ENCODE data around the gene ZNF385A.

The ZNF385A gene

DNA sequence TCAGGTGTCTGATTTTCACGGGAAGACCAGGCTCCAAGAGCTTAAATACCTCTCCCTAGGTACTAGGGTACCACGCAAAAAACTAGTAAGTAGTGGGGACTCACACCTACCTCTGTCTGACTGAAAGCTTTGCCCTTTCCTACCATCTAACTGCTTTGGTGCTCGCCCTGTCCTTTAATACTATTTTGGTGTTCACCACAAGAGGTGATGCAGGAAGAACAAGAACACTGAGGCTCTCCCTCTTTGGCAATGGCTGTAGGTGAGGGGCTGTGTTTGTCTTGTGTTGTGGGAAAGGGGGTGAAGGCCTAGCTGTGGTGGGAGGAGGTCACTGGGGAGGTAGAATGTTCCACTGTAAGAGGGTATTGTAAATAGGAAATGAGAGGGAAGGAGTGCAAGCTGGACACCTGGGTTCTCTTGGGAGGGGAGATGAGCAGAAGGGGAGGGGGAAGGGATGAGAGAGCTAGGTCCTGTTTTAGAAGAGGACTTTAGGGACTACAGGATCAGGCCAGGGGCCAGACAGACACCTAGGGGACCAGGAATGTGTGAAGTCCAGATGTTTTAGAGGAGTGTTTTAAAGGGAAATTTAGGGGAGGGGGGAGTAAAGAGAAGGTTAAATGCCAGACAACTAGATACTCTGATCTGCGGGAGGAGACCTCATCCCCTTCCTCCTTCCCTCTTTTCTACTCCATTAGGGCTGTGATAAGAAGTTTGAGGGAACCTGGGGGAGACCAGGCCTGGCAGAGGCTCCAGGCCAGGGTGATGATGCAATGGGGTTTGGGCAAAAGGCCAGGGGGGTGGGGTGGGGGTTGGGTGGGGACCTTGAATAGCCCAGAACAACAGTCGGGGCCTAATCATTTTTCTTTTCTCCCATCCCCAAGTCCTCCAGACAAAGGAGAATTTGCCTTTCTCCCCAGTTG is 32.4 kb upstream of the ZNF385A start:
- no peak for DNase-seq (ENCODE audit: low read depth in 4 of 4, low spot score in 1 of 4)

- DNase-seq (ENCODE audit: low read depth in 4 of 4, low spot score in 1 of 4): no peak
These were observed 30.8 kb upstream of the ZNF385A start for GRCh38 chr12:54415221-54415929.

- DNase-seq (ENCODE audit: low read depth in 4 of 4, low spot score in 1 of 4): peak in 2 of 4 experiments; percentile 30 to 32
These were observed 29.0 kb upstream of the ZNF385A start for GRCh38 chr12:54413284-54414190.

GRCh38 chr12:54412786-54413185 is 28.3 kb upstream of the ZNF385A start:
- DNase-seq (ENCODE audit: low read depth in 4 of 4, low spot score in 1 of 4): no peak

DNA sequence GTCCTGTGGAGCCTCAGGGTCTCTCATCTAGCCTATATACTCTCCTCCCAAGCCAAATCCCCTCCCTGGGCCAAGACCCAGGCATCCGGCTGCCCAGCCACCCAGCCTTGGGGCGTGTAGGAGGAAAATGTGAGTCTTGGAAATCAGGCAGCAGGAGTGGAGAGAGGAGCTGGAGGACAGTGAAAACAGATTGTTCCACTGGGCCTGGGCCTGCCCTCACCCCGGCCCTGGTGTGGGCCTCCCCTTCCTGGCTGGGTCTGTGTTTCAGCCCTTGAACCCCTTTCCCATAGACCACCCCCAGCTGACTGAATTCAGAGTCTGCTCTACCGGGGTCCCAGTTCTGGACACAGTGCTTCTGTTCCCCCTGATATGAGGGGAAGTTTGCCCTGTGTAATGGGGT is 27.8 kb upstream of the ZNF385A start:
- DNase-seq (ENCODE audit: low read depth in 4 of 4, low spot score in 1 of 4): no peak

DNA sequence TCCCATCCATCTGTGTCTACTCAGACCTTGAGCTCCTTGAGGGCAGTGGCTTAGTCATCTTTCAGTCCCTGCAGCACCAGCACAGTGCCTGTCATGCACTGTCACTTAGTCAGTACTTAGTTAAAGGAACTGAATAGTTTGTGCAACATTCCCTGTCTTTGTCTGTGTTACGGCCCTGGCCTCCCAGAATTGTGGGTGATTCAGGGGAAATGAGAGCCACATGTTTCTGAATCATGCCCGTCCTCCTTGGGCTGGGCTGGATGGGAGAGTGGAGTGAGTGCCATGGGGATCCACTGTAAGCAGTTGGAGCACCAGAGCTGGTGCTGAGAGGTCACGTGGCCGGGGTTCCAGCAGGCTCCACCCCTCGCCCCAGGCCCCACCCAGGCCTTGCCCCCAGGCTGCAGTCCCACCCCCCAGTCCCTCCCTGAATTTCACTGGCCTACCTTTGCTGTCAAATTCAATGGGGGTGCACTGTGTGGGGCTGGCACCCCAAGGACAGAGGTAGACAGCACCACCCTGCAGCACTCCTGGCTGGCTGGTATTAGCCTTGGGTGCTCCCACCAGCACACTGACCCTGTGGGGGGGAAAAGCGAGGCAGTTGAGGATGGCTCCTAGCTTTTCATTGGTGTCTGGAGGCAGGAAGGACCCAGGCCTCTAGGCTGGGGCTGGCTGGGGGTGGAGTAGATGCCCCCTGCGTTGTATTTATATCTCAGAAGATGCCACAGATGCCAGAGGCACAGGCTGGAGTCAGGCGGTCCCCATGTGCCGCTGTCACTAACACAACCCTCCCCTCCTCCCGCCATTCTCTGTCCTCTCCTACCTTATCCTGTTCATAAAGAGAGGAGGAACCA is 27.1 kb upstream of the ZNF385A start:
- DNase-seq (ENCODE audit: low read depth in 4 of 4, low spot score in 1 of 4): peak in 3 of 4 experiments; percentile 30 to 59 (median 44)

DNA sequence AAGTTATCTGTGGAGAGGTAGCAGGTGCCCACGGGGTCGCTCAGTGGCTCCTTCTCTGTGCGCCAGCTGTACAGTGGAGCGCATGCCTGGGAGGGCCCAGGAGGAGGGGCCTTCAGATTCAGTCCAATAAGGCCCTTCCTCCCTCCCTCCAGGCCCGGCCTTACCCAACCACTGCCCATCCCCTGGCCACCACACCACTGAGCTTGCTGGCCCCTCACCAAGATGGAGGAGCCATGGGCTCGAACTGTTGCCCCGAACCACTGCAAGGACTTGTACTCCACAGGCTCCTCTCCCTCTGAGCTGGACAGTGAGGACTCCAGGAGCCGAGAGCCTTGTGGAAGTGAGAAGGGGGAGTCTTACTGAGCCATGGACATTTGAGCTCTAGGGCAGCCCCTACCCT is 24.7 kb upstream of the ZNF385A start:
- no peak for DNase-seq (ENCODE audit: low read depth in 4 of 4, low spot score in 1 of 4)

DNA sequence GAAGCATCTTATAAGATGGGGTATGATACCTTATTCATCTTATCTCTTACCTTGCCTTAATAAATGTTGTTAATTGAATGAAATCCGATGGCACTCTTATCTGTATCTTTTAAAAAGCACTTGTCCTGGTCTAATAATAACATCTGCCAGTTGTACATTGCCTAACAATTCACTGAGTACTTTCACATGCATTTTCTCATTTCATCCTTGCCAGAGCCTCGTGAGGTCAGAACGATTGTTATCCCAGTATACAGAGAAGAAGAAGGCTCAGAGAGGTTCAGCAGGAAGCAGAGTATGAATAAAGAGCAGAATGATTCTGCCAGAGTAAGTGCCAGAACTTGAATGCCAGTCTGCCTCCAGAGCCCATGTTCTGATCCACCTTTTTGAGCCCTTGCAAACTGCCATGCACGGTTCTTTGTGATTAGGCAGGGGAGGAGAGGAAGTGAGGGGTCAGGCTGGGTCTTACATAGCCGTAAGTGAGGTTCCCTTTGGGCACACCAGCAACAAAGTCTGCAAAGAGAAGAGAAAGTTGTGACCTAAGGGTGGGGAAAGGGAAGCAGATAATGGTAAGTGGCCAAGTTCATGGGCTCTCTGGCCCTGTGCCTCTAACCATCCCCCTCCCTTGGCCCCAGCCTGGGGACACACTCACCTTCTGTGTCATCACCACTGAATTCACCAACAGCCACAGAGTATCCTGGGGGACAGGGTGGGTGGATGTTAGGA is 22.8 kb upstream of the ZNF385A start:
- DNase-seq (ENCODE audit: low read depth in 4 of 4, low spot score in 1 of 4): no peak

- no peak for DNase-seq (ENCODE audit: low read depth in 4 of 4, low spot score in 1 of 4)
These were observed 21.0 kb upstream of the ZNF385A start for GRCh38 chr12:54405573-54405972.

DNA sequence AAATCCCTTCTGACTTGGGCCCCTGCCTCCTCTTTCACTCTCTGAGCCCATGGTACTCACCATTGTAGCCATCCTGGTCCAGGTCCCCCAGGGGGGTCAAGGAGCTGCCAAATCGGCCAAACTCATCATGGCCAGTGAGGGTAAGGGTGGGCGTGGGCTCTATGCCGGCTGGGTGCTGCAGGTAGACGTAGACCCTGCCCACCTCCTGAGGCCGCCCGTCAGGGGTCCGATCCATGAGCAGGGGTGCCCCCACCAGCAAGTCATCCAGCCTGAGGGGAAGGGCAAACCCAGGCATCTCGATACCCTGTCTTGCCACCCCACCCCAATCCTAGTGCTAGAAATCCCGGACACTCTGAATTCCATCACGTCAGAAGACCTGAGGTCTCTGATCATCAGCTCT is 20.6 kb upstream of the ZNF385A start:
- DNase-seq (ENCODE audit: low read depth in 4 of 4, low spot score in 1 of 4): no peak

GRCh38 chr12:54404061-54405004 is 19.8 kb upstream of the ZNF385A start:
- DNase-seq (ENCODE audit: low read depth in 4 of 4, low spot score in 1 of 4): peak; percentile 34 to 51 (median 43)

DNA sequence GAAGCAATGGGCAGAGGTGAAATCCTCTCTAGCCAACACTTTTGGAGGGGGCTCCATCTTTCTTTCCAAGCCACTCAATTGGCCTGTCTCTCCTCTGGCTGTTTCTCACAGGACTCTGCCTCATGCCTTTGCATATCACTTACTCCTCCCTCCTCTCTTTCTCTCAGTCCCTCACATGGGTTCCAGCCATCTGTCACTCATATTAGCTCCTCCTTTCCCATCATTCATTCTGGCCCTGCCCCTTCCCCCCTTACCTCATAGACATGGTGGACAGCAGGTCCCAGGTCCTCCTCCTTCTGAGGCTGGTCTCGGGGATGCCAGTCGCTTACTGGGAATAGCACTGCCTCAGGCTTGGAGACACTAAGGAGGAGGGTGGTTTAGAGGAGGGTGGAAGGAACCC is 16.6 kb upstream of the ZNF385A start:
- DNase-seq (ENCODE audit: low read depth in 4 of 4, low spot score in 1 of 4): no peak

GRCh38 chr12:54398995-54399793 is 14.7 kb upstream of the ZNF385A start:
- peak; percentile 69 to 84 (median 78) for DNase-seq (ENCODE audit: low read depth in 4 of 4, low spot score in 1 of 4)

GRCh38 chr12:54398218-54398617 is 13.7 kb upstream of the ZNF385A start:
- DNase-seq (ENCODE audit: low read depth in 4 of 4, low spot score in 1 of 4): no peak

DNA sequence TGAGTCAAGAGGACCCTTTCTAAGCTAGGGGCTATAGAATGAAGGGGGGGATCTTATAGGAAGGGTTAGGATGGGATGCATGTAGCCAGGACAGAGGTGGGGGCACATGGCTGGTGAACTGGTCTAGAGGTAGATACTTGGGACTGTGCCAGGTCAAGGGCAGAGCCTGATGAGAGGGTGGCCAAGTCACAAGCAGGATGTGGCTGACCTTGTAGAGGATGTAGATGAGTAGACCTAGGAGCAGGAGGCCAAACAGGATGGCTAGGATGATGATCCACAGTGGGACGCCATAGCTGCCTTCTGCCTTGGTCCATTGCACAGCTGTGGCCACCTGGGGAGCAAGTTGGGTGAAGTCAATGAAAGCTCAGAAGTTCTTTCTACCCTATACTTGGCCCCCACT is 12.6 kb upstream of the ZNF385A start:
- DNase-seq (ENCODE audit: low read depth in 4 of 4, low spot score in 1 of 4): no peak

- DNase-seq (ENCODE audit: low read depth in 4 of 4, low spot score in 1 of 4): no peak
These were observed 11.0 kb upstream of the ZNF385A start for GRCh38 chr12:54395545-54395944.

- no peak for DNase-seq (ENCODE audit: low read depth in 4 of 4, low spot score in 1 of 4)
These were observed 10.5 kb upstream of the ZNF385A start for GRCh38 chr12:54394986-54395385.

DNA sequence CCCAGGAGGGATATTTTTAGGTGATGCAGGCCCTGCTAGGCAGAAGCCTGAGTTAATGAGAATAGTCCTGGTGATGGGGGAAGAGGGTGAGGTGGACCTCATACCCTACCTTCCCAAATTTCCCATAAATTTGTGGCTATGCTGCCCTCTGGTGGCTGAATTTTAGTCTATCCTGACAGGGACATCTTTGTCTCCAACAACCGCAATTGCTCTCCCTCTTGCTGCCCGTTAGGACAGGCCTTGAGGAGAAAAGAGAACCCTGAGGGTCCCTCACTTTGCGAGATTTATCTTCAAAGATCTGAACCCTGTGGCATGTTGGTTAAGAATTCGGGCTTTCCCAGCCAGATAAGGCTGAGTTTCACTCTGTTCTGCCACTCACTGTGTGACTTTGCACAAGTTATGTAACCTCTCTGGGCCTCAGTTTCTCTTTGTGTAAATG is 9.8 kb upstream of the ZNF385A start:
- peak in 1 of 4 experiments; percentile 26 for DNase-seq (ENCODE audit: low read depth in 4 of 4, low spot score in 1 of 4)
